ENCODE results near the gene MUC2.
A peak's percentile ranks its signal among the peaks of the same experiment; 100 is the strongest.
"Not testable (repeated sequence)": the region's sequence is repeated elsewhere in the genome, so short reads cannot be mapped to it uniquely, and the experiment has no call there.

The MUC2 gene

GRCh38 chr11:1109101-1109917 lies 34.6 kb downstream of the MUC2 start:
- no peak for DNase-seq

DNA sequence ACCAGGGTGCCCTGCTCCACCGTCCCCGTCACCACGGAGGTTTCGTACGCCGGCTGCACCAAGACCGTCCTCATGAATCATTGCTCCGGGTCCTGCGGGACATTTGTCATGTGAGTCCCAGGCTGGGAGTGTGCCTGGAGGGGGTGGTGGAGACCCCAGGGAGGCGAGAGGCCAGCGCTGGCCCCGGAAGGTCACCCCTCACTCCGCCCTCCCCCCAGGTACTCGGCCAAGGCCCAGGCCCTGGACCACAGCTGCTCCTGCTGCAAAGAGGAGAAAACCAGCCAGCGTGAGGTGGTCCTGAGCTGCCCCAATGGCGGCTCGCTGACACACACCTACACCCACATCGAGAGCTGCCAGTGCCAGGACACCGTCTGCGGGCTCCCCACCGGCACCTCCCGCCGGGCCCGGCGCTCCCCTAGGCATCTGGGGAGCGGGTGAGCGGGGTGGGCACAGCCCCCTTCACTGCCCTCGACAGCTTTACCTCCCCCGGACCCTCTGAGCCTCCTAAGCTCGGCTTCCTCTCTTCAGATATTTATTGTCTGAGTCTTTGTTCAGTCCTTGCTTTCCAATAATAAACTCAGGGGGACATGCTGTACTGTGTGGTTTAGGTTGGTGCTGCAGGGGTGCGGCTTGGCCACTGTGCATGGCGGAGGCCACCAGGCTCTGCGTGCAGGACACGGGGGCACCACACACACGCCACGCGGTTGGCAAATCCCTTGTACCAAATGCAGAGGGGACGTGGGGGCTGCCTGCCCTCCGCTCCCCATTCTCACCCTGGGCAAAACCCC lies 35.4 kb downstream of the MUC2 start:
- no peak for DNase-seq

GRCh38 chr11:1111545-1112212 lies 37.0 kb downstream of the MUC2 start:
- no peak for DNase-seq

- no peak for DNase-seq
These were observed 37.9 kb downstream of the MUC2 start for GRCh38 chr11:1112351-1113191.

GRCh38 chr11:1113405-1114201 lies 38.9 kb downstream of the MUC2 start:
- DNase-seq, result no peak

DNA sequence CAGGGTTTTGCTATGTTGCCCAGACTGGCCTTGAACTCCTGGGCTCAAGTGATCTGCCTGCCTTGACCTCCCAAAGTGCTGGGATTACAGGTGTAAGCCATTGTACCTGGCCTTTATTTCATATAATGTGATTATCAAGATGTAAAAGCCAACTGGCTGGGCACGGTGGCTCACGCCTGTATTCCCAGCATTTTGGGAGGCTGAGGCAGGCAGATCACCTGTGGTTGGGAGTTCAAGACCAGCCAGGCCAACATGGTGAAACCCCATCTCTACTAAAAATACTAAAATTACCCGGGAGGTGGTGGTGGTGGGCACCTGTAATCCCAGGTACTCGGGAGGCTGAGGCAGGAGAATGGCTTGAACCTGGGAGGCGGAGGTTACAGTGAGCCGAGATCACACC lies 40.6 kb downstream of the MUC2 start:
- not testable (repeated sequence) for DNase-seq

DNA sequence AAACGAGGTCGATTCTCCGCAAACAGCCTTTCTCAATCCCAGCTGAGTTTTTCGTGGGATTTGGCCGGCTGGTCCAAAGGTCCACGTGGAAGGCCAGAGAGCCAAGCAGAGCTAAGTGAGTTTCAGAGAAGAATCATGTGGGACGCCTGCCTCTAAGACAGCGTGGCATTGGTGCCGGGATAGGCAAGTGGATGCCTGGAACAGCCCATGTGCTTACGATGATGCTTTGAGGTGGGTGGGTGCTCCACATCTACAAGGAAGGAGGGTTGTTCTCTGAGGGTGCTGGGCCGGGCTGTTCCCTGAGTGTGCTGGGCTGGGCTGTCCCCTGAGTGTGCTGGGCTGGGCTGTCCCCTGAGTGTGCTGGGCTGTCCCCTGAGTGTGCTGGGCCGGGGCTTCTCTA lies 41.4 kb downstream of the MUC2 start:
- DNase-seq, result no peak

DNA sequence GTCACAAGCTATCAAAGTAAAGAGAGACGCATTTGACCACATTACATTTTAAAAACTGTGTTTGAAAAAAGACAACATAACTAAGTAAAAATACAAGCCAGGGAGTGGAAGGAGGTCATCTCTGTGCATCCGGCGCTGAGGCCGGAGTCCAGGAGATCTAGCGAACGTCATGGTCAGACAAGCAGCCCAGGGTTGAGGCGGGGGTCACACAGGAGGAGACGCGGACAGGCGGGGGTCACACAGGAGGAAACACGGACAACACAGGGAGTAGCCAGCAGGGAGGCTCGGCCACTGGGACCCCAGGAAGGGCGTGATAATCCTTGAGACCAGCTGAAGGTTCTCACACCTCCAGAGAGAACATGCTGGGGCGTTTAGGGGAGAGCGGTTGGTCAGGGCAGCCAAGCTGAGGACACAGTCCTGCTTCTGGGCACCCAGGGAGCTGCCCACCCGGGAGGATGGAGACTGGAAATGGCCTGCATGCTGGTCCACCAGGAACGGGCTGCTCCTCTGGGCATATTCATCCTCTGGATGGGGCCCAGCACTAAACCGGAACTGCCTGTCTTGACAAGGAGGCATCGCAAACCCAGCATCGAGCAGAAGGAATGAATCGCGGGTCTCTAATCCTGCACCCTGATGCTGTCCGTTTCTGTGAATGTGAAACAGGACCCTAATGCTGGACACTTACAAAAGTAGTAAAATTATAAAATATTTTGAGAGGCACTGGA lies 42.2 kb downstream of the MUC2 start:
- no peak for DNase-seq

GRCh38 chr11:1117992-1118391 lies 43.3 kb downstream of the MUC2 start:
- no peak for DNase-seq

DNA sequence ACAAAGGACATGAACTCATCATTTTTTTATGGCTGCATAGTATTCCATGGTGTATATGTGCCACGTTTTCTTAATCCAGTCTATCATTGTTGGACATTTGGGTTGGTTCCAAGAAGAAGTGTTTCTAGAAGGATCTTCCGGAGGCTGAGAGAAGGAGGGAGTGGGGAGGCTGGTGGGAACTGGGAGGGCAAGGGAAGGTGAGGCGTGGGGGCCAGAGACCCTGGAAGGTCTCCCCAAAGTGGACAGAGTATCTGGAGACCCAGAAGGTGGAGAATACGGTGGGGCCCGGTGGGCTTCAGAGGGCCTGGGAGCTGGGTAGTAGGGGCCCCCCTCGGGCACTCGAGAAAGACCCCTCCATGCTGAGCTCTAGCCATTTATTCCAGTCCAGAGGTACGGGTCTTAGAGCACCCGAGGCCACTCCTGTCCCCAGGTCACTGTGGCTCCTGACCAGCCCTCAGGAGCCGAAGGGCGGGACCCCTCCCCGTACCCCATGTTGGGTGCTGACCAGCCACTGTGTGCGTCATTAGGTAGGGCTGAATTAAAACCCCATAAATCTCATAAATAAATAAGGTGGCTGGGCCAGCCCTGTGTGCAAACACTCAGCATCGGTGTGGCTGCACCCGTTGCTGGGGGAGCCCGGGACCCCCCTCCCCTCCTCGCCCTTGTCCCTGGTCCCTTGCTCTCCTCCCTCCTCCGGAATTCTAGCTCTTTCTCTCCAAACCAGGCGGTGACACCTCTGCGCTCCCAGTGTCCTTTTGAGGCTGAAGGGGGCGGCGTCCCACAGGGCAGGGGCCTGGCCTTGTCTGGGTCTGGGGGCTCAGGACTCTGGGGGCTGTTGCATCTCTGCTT lies 44.3 kb downstream of the MUC2 start:
- no peak for DNase-seq

DNA sequence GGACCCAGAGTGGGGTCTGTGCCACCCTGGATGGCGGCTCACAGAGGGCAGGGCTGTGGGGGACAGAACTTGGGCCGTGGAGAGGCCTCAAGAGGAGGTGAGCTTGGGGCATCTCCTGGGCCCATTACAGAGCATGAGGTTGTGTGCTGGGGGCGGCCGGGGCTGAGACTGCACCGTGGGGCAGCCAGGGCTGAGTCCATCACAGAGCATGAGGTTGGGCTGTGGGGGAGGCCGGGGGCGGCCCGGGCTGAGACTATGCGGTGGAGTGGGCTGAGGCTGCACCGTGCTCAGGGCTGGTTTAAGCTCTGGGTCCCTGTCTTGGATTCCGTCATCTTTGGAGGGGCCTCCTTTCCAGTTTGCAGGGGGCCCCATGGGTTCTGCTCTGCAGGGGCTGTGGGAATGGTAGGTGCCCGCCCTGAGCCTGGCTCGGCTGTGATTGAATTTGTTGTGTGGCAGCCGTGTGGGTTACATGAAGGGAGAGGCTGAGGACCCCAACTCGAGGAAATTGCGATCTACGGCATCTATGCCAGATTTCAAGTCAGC lies 45.0 kb downstream of the MUC2 start:
- no peak for DNase-seq

DNA sequence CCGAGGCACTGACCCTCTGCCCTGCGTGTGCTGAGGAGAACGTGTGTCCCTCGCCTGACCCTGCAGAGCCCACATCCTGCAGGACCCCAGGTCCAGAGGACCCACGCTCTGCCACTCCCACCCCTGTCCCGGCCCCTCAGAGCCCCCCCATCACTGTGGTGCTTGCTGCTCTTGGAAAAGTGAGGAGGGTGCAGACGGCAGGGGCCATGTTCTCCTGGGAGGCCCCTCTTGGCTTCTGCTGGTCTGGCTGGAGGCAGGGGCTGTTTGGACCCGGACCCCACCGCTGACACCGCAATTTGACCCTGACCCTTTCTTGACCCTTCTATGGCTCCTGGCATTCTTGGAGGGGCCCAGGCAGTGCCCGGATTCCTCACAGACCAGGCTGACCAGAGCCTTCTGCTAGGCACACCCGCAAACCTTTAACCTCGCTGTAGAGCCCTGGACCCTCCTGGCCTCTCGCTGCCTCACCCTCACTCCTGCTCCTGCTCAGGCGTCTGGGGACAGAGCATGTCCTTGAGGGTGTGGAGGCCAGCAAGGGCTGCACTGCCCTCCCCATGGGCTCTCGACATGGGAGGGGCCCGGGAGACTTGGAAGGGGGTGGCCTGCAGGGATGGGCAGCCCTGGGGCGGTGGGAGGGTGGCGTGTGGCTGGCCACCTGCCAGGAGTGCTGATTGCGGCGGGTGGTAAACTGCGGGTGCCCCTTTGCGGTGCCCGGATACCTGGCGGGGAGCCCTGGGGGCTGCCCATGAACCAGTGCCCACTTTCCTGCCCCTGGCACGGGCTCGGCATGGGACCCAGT lies 46.1 kb downstream of the MUC2 start:
- no peak for DNase-seq

DNA sequence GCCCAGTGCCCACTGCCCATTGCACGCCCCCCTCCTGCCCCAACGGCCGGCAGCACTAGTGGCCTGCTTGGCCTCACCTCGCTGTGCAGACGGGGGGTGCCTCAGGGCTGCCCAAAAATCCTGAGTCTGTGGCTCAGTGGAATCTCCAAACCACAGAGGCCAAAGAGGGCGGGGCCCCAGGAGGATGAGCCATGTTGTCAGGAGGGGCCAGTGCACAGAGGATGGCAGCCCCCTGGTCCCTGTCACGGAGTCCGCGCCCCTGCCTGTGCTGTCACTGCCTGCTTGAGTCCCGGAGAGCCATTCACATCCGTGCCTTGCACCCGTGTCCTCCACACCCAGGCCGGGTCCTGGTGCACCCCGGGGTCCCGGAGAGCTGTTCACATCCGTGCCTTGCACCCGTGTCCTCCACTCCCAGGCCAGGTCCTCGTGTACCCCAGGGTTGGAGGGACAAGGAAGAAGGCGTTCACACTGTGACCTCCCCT lies 46.7 kb downstream of the MUC2 start:
- peak; percentile 17 for DNase-seq

GRCh38 chr11:1121813-1122663 lies 47.4 kb downstream of the MUC2 start:
- peak; percentile 19 for DNase-seq

GRCh38 chr11:1122664-1123002 lies 48.0 kb downstream of the MUC2 start:
- no peak for DNase-seq

DNA sequence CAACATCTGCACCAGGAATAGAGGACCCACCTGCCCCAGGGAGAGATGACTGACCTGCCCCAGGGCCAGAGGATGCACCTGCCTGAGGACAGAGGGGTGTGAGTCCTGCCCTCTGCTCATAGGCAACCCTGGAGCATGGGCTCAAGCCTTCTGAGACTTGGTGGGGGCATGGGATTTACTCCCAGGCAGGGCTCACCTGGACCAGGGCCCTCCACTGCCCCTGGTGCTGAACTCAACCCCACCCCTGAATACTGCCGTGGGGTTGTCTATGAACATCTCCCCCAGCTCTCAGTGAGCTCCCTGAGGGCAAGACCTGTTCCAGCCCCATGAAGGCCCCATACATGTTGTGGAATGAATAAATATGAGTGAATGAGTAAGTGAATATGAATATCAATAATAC lies 49.3 kb downstream of the MUC2 start:
- DNase-seq, result no peak

Measured in stimulated activated CD8-positive, alpha-beta memory T cell treated with anti-CD3 and anti-CD28 coated beads, Interleukin-4, amount 100 ng/mL, for 48 hours (primary cell).